Panc1 (cell line): ENCODE results near the gene ASB1. TPM values are rescaled to one million over a fixed set of nuclear protein-coding genes. Genes with fewer than 3 reads are reported as not detected.

Experiments used
- ATAC-seq: fragments of 200-7000 bp; cut with Tn5 transposase; 2 replicates; pipeline ENCODE4 v1.9.1; 2020; ENCODE audit warnings: mild to moderate bottlenecking, moderate library complexity
- BruUV-seq: library from RNA; stranded (reverse); fragments of 400-500 nt; replicated peaks from 2 replicates; lab custom pipeline; 2021; lab: Mats Ljungman, UMichigan
- CTCF ChIA-PET: fragments of 300-600 bp; sonication (Branson Sonifier 250); formaldehyde crosslinking; loops from one replicate; lab custom pipeline; 2022; ENCODE audit warnings: antibody characterized with exemption; lab: Charles Lee
- POLR2A ChIA-PET: fragments of 300-600 bp; sonication (Branson Sonifier 250); formaldehyde crosslinking; loops from one replicate; lab custom pipeline; 2022; ENCODE audit warnings: antibody characterized with exemption; lab: Charles Lee
- DNase-seq: peaks from one replicate; pipeline ENCODE4 v3.0.0-alpha.2; 2010; ENCODE audit warnings: low read depth, low spot score
- H3K27ac ChIP-seq: 2 replicates; pipeline ENCODE4 v1.5.1; 2011; ENCODE audit warnings: mild to moderate bottlenecking, low read length, inconsistent platforms
- H3K27me3 ChIP-seq: fragments of 200-500 bp; sonication (Bioruptor generic); 2 replicates; pipeline ENCODE4 v1.6.0; 2014; ENCODE audit warnings: low read length, inconsistent platforms; ENCODE audit not compliant: control insufficient read depth, insufficient read depth
- H3K36me3 ChIP-seq: fragments of 200-500 bp; sonication (Bioruptor generic); 2 replicates; pipeline ENCODE4 v1.5.1; 2014; ENCODE audit warnings: inconsistent platforms, mild to moderate bottlenecking, low read length, moderate library complexity; ENCODE audit not compliant: control insufficient read depth, insufficient read depth
- H3K4me1 ChIP-seq: 2 replicates; pipeline ENCODE4 v1.5.1; 2011; ENCODE audit warnings: inconsistent platforms, mild to moderate bottlenecking, low read length, moderate library complexity; ENCODE audit not compliant: control insufficient read depth, insufficient read depth
- H3K4me3 ChIP-seq, 2 experiments: 2 replicates each; pipeline ENCODE4 v1.5.1; 2011 to 2012; ENCODE audit warnings: low read depth in 2 of 2, low read length in 2 of 2, mild to moderate bottlenecking in 2 of 2, inconsistent platforms in 1 of 2, moderate library complexity in 1 of 2
- H3K9me3 ChIP-seq: fragments of 200-500 bp; sonication (Bioruptor generic); 2 replicates; pipeline ENCODE4 v1.5.1; 2014; ENCODE audit warnings: low read depth, mild to moderate bottlenecking, inconsistent platforms, low read length, moderate library complexity; ENCODE audit not compliant: control insufficient read depth, insufficient read depth
- CTCF ChIP-seq: fragments of 450-650 bp; IDR thresholded peaks from 2 replicates; pipeline ENCODE4 v1.5.1; 2017; ENCODE audit warnings: mild to moderate bottlenecking
- POLR2AphosphoS5 ChIP-seq: IDR thresholded peaks from 2 replicates; pipeline ENCODE4 v1.6.1; 2012; ENCODE audit warnings: mild to moderate bottlenecking, low read depth, low read length, moderate library complexity
- REST ChIP-seq, 2 experiments: IDR thresholded peaks; 2 replicates each; pipeline ENCODE4 v1.6.1; 2011 to 2012; ENCODE audit warnings: low read depth in 2 of 2, control low read depth in 1 of 2, low read length in 1 of 2, mild to moderate bottlenecking in 1 of 2, moderate library complexity in 1 of 2; ENCODE audit not compliant: insufficient read depth in 1 of 2
- SIN3A ChIP-seq: IDR thresholded peaks from 2 replicates; pipeline ENCODE4 v1.6.1; 2012; ENCODE audit warnings: low read depth, mild to moderate bottlenecking, low read length, moderate library complexity, borderline replicate concordance; ENCODE audit not compliant: insufficient read depth
- TCF7L2 ChIP-seq: IDR thresholded peaks from 2 replicates; pipeline ENCODE4 v1.6.1; 2011; ENCODE audit warnings: mild to moderate bottlenecking, low read depth, low read length, inconsistent platforms
- in situ Hi-C: cut with HindIII; loops from 2 replicates; pipeline ENCODE4 v1.10.0; 2016; ENCODE audit warnings: low sequenced_read_pairs, low pct_unique_long_range_greater_than_20kb
- intact Hi-C: fragments of 100-400 bp; cut with micrococcal nuclease; formaldehyde crosslinking; loops from one replicate; pipeline ENCODE4 v1.10.0; 2022; ENCODE audit not compliant: unreplicated experiment
- total RNA-seq: library from RNA; stranded (reverse); gene quantifications from one replicate; pipeline ENCODE4 v1.2.1, GENCODE V29; 2021; ENCODE audit not compliant: unreplicated experiment

ASB1 gene
- total RNA-seq, 1 experiment from 2014 or later, result 57.3 TPM

GRCh38 chr2:238486123-238486848, 59.6 kb downstream of the ASB1 start:
- no peaks in the 10 kb centered on the region for H3K27me3 ChIP-seq
- in situ Hi-C loops (no loop called here), intact Hi-C loops (no loop called here)
- POLR2A ChIA-PET, result no interaction called here
- no peaks in the 10 kb centered on the region for H3K9me3 ChIP-seq
- H3K36me3 ChIP-seq, result no peaks in the 10 kb centered on the region
- TF ChIP-seq CTCF (no peak), REST (IDR thresholded peaks at IDR 0.05; ENCODE audit: insufficient read depth in 1 of 2, low read depth in 2 of 2, low read length in 1 of 2) (no peak), TCF7L2 (no peak), SIN3A (no peak), POLR2AphosphoS5 (no peak)
- no peak overlapping the region for H3K27ac ChIP-seq
- H3K4me3 ChIP-seq, result no peak overlapping the region
- BruUV-seq, result no TSS peak
- CTCF ChIA-PET, result no interaction called here
- ATAC-seq (no peak), DNase-seq (no peak)
- H3K4me1 ChIP-seq, result no peaks in the 10 kb centered on the region

DNA sequence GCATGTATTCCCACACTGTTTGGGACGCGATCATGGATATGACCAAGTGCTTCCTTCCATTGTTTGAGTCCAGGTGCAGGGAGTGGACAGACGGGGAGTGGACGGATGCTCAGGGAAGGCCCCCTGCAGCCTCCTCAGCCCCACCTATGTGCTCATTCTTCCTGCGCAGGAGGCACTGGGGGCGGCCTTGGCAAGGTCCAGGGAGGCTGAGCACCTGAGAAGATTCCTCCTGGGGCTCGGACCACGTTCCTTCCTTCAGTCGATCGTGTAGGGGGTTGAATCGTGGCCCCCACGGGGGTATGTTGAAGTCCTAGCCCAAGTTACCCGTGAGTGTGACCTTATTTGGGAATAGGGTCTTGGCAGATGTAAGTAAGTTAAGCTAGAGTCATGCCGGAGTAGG, 60.4 kb downstream of the ASB1 start:
- Histone ChIP-seq H3K27ac (no peak overlapping the region), H3K36me3 (no peaks in the 10 kb centered on the region), H3K4me1 (no peaks in the 10 kb centered on the region), H3K27me3 (no peaks in the 10 kb centered on the region), H3K9me3 (no peaks in the 10 kb centered on the region), H3K4me3 (no peak overlapping the region)
- DNase-seq (no peak), ATAC-seq (no peak)
- BruUV-seq, result no TSS peak
- CTCF ChIA-PET, result no interaction called here
- TF ChIP-seq REST (IDR thresholded peaks at IDR 0.05; ENCODE audit: insufficient read depth in 1 of 2, low read depth in 2 of 2, low read length in 1 of 2) (no peak), SIN3A (no peak), POLR2AphosphoS5 (no peak), CTCF (no peak), TCF7L2 (no peak)
- POLR2A ChIA-PET, result no interaction called here
- in situ Hi-C loops (no loop called here), intact Hi-C loops (no loop called here)
